HPDE6-E6E7 (cell line): ENCODE results near the gene CORO1A.
"Not testable (repeated sequence)": the region's sequence is repeated elsewhere in the genome, so short reads cannot be mapped to it uniquely, and the experiment has no call there.

Experiments used
- DNase-seq: peaks from one replicate; pipeline ENCODE4 v3.0.0; 2011; ENCODE audit warnings: missing footprints; ENCODE audit errors: extremely low spot score

CORO1A gene

GRCh38 chr16:30205541-30206236 is 22.3 kb downstream of the CORO1A start:
- not testable (repeated sequence) for DNase-seq

GRCh38 chr16:30206252-30206651 is 22.9 kb downstream of the CORO1A start:
- DNase-seq = not testable (repeated sequence)

- DNase-seq = not testable (repeated sequence)
Measured at GRCh38 chr16:30207063-30207704, 23.8 kb downstream of the CORO1A start.

- not testable (repeated sequence) for DNase-seq
Measured at GRCh38 chr16:30209032-30209431, 25.6 kb downstream of the CORO1A start.

GRCh38 chr16:30211414-30211813 is 28.0 kb downstream of the CORO1A start:
- DNase-seq = not testable (repeated sequence)

- DNase-seq = not testable (repeated sequence)
Measured at GRCh38 chr16:30217082-30217481, 33.7 kb downstream of the CORO1A start.
